Activated CD4-positive, alpha-beta T cell treated with anti-CD3 and anti-CD28 coated beads, Interleukin-2, amount 50 U/mL, for 1 hour (primary cell): ENCODE measurements around the gene SCMH1.
"Not testable (repeated sequence)": the region's sequence is repeated elsewhere in the genome, so short reads cannot be mapped to it uniquely, and the experiment has no call there.

ENCODE experiments used
- DNase-seq: peaks from one replicate; pipeline ENCODE4 v3.0.0-alpha.2; 2020

The SCMH1 gene

GRCh38 chr1:41200728-41201127 is 41.4 kb downstream of the SCMH1 start:
- no peak for DNase-seq

GRCh38 chr1:41199375-41199774 is 42.7 kb downstream of the SCMH1 start:
- DNase-seq: no peak

GRCh38 chr1:41192456-41193178 is 49.5 kb downstream of the SCMH1 start:
- DNase-seq: no peak

- DNase-seq: no peak
These were observed 57.7 kb downstream of the SCMH1 start for GRCh38 chr1:41184446-41184845.

- DNase-seq: not testable (repeated sequence)
These were observed 63.9 kb downstream of the SCMH1 start for GRCh38 chr1:41178230-41178629.

- DNase-seq: no peak
These were observed 66.6 kb downstream of the SCMH1 start for GRCh38 chr1:41175546-41175945.

GRCh38 chr1:41174170-41174569 is 67.9 kb downstream of the SCMH1 start:
- DNase-seq: no peak

- DNase-seq: no peak
These were observed 68.5 kb downstream of the SCMH1 start for GRCh38 chr1:41173651-41174050.

GRCh38 chr1:41171266-41171874 is 70.7 kb downstream of the SCMH1 start:
- DNase-seq: no peak

GRCh38 chr1:41169799-41170180 is 72.3 kb downstream of the SCMH1 start:
- no peak for DNase-seq

- no peak for DNase-seq
These were observed 72.9 kb downstream of the SCMH1 start for GRCh38 chr1:41169066-41169798.

GRCh38 chr1:41167667-41168066 is 74.4 kb downstream of the SCMH1 start:
- no peak for DNase-seq

- DNase-seq: no peak
These were observed 77.4 kb downstream of the SCMH1 start for GRCh38 chr1:41164727-41165126.

GRCh38 chr1:41162441-41162840 is 79.7 kb downstream of the SCMH1 start:
- no peak for DNase-seq

GRCh38 chr1:41161846-41162245 is 80.3 kb downstream of the SCMH1 start:
- DNase-seq: no peak

- no peak for DNase-seq
These were observed 81.5 kb downstream of the SCMH1 start for GRCh38 chr1:41160498-41161110.

GRCh38 chr1:41158966-41159365 is 83.1 kb downstream of the SCMH1 start:
- no peak for DNase-seq

- no peak for DNase-seq
These were observed 83.8 kb downstream of the SCMH1 start for GRCh38 chr1:41158147-41158875.

- no peak for DNase-seq
These were observed 87.0 kb downstream of the SCMH1 start for GRCh38 chr1:41155105-41155504.

- DNase-seq: no peak
These were observed 88.3 kb downstream of the SCMH1 start for GRCh38 chr1:41153750-41154274.

- no peak for DNase-seq
These were observed 89.5 kb downstream of the SCMH1 start for GRCh38 chr1:41152622-41153044.

- DNase-seq: no peak
These were observed 90.3 kb downstream of the SCMH1 start for GRCh38 chr1:41151846-41152245.

- no peak for DNase-seq
These were observed 92.5 kb downstream of the SCMH1 start for GRCh38 chr1:41149570-41149969.
